DND-41 (cell line): Measurements from ENCODE around the gene RETN.

ENCODE experiments used
- CTCF ChIP-seq: IDR thresholded peaks from 2 replicates; pipeline ENCODE4 v1.5.1; 2012; ENCODE audit warnings: borderline replicate concordance, low read length, moderate library complexity, mild to moderate bottlenecking; ENCODE audit not compliant: poor library complexity, severe bottlenecking; ENCODE audit errors: extremely low read depth
- EZH2 ChIP-seq: IDR thresholded peaks from 3 replicates; pipeline ENCODE4 v1.6.1; 2012; ENCODE audit warnings: borderline replicate concordance, low read depth, mild to moderate bottlenecking, moderate library complexity, low read length, inconsistent platforms; ENCODE audit not compliant: severe bottlenecking

- TF ChIP-seq EZH2 (no peak), CTCF (no peak)
Measured at GRCh38 chr19:7689165-7689564, 20.3 kb downstream of the RETN start.
